GM21576 (cell line): Measurements from ENCODE around the gene TUBB4A.

ENCODE experiments used
- ATAC-seq: cut with Tn5 transposase; IDR thresholded peaks from one replicate; pipeline ENCODE4 v1.9.1; 2021; ENCODE audit warnings: mild to moderate bottlenecking, moderate library complexity; ENCODE audit not compliant: unreplicated experiment

The TUBB4A gene

DNA sequence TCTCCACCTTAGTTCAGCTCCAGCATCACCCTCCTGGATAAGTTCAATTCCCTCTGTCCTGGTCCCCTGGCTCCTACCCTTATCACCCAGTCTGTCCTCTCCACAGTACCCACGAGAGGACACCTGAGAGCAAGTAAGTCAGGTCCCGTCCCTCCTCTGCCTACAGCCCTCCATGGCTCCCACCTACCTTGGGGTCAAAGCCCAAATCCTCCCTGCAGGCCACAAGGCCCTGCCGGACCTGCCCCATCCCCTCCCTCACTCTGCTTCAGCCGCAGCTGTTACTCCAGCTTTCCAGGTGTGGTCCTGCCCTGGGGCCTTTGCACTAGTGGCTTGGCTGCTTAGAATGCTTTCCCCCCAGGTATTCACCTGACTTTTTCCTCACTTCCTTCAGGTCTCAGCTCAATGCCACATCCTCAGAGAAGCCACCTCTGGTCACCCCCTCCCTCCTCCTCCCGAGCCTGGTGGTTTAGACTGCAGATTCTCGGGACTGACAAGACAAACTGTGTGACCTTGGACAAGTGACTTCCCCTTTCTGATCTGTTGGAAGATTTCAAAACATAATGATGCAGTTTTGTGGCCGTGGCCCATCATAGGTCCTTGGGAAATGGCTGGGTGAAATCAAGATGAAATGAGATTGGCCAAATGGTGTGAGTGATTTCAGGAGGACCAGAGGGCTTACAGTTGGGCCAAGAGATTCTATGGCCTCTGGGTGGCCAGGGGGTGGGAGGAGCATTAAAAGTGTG is 3.6 kb downstream of the TUBB4A start:
- no peak for ATAC-seq

GRCh38 chr19:6495947-6496346 is 6.2 kb downstream of the TUBB4A start:
- no peak for ATAC-seq

DNA sequence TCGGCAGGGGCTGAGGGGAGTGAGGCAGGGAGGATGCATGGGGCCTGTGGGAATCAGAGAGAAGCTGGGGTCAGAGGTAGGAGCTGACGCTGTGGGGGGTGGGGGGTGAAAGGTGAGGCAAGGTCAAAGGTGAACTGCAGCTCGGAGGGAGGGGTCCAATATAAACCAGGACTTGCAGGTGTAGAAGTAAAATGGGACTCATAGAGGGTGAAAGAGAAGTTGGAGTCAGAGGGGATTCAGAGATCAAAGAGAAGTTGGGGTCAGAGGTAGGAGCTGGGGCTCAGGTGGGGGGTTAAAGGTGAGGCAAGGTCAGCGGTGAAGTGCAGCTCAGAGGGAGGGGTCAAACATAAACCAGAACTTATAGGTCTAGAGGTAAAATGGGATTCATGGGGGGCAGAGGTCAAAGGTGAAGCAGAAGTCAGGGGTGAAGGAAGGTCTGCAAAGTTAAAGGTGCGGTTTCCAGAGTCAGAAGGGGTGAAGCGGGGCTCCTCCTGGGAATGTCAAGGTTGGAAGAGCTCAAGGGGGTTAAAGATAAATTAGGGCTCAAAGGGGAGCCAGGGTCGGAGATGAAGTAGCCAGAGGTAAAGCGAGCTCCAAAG is 7.6 kb downstream of the TUBB4A start:
- ATAC-seq: no peak

GRCh38 chr19:6491802-6492592 is 10.1 kb downstream of the TUBB4A start:
- no peak for ATAC-seq

- ATAC-seq: no peak
Measured at GRCh38 chr19:6490134-6490533, 12.0 kb downstream of the TUBB4A start.

- no peak for ATAC-seq
Measured at GRCh38 chr19:6489278-6490061, 12.6 kb downstream of the TUBB4A start.

DNA sequence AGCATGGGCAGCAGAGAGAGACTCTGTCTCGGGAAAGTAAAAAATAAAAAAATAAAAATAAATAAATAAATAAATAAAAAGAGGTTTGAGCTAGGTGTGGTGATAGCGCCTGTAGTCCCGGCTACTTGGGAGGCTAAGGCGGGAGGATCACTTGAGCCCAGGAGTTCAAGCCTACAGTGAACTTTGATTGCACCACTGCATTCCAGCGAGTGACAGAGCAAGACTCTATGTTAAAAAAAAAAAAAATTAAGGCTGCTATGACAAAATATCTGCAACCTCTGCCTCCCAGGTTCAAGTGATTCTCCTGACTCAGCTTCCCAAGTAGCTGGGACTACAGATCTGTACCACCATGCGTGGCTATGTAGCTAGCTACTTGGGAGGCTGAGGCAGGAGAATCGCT is 17.3 kb downstream of the TUBB4A start:
- ATAC-seq: no peak

- no peak for ATAC-seq
Measured at GRCh38 chr19:6484230-6484629, 17.9 kb downstream of the TUBB4A start.

- no peak for ATAC-seq
Measured at GRCh38 chr19:6483235-6483634, 18.9 kb downstream of the TUBB4A start.

DNA sequence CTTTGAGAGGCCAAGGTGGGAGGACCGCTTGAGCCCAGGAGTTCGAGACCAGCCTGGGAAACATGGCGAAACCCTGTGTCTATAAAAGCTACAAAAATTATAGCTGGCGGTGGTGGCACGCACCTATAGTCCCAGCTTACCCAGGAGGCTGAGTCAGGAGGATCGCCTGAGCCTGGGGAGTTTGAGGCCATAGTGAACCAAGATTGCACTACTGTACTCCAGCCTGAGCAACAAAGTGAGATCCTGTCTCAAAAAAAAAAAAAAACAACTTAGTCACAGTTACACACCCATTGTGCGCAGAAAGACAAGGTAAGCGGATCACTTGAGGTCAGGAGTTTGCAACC is 19.8 kb downstream of the TUBB4A start:
- ATAC-seq: no peak

DNA sequence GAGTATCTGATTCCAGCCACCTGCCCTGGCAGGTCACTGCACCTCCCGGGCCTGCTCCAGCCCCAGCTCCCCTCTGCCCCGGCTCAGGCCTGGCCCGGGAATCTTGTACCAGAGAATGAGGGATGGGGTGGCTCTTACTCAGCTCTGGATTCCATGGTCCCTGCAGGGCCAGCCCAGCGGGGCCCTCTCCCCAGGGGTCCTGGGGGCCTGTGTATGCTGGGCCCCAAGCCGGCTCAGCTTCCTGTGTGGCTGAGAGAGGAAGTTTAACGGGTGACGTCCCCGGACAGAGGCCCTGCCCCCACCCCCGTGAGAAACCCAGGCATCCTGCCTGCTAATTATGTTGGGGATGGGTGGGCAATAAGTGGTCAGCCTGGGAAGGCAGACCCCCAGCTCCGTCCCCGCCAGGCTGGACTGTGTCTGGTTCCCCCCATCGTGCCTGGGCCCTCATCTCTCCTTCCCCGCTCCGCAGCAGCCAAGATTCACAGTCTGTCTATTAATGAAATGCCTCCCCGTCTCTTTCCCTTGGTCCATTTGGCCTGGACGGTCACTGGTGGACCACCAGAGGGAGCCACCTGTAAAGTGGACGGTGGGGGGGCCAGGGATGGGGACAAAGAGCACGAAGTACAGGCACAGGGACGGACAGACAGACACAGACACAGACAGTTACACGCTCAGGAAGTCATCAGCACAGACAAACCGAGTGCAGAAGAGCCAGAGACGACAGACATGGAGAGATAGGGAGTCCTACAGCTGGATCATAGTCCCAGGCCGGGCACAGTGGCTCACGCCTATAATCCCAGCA is 20.4 kb downstream of the TUBB4A start, which contains the start of gene DENND1C:
DENND1C (minus strand) TSS at position 247 of the 802 bp plus-strand sequence; CDS start at position 155, 92 bp downstream.
- ATAC-seq: peak; percentile 70

GRCh38 chr19:6480848-6481415 is 21.2 kb downstream of the TUBB4A start:
- ATAC-seq: no peak

GRCh38 chr19:6479836-6480398 is 22.2 kb downstream of the TUBB4A start:
- ATAC-seq: no peak

GRCh38 chr19:6478815-6479214 is 23.3 kb downstream of the TUBB4A start:
- no peak for ATAC-seq

- no peak for ATAC-seq
Measured at GRCh38 chr19:6476896-6477431, 25.1 kb downstream of the TUBB4A start.

DNA sequence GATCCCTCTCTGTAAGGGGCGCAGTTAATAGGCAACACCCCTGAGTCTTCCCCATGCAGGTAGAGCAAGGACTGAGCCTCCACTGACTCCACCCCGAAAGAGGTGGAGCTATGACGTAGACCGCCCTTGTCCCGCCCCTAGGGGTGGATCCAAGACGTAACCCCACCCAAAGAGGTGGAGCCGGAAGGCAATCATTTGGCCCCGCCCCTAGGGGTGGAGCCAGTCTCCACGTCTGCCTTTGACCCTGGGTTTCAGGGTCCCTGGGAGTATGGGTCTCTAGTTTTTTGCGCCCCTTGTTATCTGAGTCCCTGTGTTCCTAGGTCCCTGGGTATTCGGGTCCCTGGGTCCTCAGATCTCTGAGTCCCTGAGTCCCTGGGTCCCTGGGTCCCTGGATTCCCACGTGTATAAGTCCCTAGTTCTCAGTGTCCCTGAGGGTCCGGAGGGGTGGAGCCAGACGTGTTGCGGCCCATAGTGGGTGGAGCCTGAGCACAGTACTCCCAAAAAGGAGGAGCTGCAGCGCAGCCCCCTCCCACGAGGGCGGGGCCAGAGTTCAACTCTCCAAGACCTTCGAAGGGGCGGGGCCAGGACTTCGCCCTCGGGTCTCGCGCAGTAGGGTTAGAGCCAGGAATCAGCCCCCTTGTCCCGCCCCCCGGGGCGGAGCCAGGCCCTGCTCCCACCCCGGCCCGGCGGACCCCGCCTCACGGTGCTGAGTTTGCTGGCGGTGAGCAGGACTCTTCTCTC is 25.8 kb downstream of the TUBB4A start:
- no peak for ATAC-seq

DNA sequence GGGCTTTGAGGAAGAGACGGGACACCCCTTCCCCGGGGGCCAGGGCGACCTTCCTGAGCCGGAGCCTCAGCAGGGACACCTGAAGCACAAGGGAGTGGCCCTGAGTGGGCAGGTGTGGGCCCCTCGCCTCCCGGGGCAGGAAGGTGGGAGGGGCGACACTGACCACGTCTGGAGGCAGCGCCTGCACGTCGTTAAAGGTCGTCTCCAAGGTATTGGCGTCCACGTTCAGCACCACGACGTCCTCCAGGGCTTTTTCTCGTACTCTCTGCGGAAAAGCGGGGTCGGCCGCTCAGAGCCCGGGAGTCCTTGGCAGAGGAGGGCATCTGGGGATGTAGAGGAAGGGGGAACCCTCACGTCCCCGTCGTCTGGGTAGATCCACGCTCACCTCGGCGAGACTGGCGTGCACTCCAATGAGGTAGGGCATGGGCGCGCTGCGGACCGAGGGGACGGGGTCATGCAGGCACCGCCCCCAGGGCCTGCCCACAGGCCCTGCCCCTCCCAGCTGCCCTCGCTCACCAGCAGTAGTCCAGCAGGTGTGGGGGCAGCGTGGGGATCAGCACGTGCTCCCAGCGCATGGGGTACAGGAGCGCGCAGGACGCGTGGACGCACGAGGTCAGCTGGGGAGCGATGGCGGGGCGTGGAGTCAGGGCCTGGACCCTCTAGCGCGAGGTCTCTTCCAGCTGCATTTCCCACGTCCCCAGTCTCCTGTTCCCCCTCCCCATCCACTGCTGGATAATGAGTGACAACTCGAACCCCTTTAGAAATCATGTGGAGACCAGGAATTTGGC is 26.6 kb downstream of the TUBB4A start:
- ATAC-seq: no peak

DNA sequence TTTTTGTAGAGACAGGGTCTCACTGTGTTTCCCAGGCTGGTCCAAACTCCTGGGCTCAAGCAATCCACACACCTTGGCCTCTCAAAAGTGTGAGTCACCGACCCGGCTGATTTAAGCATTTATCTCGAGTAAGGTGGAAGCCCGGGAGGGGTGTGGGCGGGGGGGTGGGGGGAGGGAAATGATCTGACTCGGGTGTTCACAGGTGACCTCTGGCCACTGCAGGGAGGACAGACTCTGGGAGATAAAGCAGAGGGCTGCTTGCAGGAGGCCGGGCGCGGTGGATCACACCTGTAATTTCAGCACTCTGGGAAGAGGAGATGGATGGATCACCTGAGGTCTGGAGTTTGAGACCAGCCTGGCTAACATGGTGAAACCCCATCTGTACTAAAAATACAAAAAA is 28.5 kb downstream of the TUBB4A start:
- ATAC-seq: no peak
